GM20431 (cell line): ENCODE measurements around the gene MXRA5.
"Not testable (repeated sequence)": the region's sequence is repeated elsewhere in the genome, so short reads cannot be mapped to it uniquely, and the experiment has no call there.

Experiments used
- in situ Hi-C: fragments of 300-500 bp; cut with MseI, MboI; formaldehyde crosslinking; loops from one replicate; pipeline ENCODE4 v1.15.0; 2020; ENCODE audit warnings: low sequenced_read_pairs; ENCODE audit not compliant: unreplicated experiment

The MXRA5 gene

GRCh38 chrX:3340016-3340415, 6.4 kb downstream of the MXRA5 start:
- in situ Hi-C loops = no loop called here

- in situ Hi-C loops = no loop called here
Observed at GRCh38 chrX:3326681-3327080, 19.8 kb downstream of the MXRA5 start.

- in situ Hi-C loops = no loop called here
Observed at GRCh38 chrX:3320471-3321046, 25.9 kb downstream of the MXRA5 start.

- in situ Hi-C loops = no loop called here
Observed at GRCh38 chrX:3317191-3317718, 29.2 kb downstream of the MXRA5 start.

GRCh38 chrX:3312109-3312508, 34.3 kb downstream of the MXRA5 start:
- in situ Hi-C loops = no loop called here

GRCh38 chrX:3307881-3308280, 38.6 kb downstream of the MXRA5 start:
- in situ Hi-C loops = no loop called here

GRCh38 chrX:3299636-3300035, 46.8 kb downstream of the MXRA5 start:
- in situ Hi-C loops = no loop called here

GRCh38 chrX:3295731-3296130, 50.7 kb downstream of the MXRA5 start:
- in situ Hi-C loops = no loop called here

- in situ Hi-C loops = no loop called here
Observed at GRCh38 chrX:3293251-3293650, 53.2 kb downstream of the MXRA5 start.

- in situ Hi-C loops = no loop called here
Observed at GRCh38 chrX:3290561-3290960, 55.9 kb downstream of the MXRA5 start.

- in situ Hi-C loops = no loop called here
Observed at GRCh38 chrX:3286196-3286945, 60.1 kb downstream of the MXRA5 start.

- in situ Hi-C loops = no loop called here
Observed at GRCh38 chrX:3280706-3281105, 65.7 kb downstream of the MXRA5 start.

GRCh38 chrX:3273668-3274067, 72.8 kb downstream of the MXRA5 start:
- in situ Hi-C loops = not testable (repeated sequence)

- in situ Hi-C loops = no loop called here
Observed at GRCh38 chrX:3271834-3272186, 74.6 kb downstream of the MXRA5 start.

GRCh38 chrX:3271183-3271833, 75.1 kb downstream of the MXRA5 start:
- in situ Hi-C loops = no loop called here

GRCh38 chrX:3268829-3269228, 77.6 kb downstream of the MXRA5 start:
- in situ Hi-C loops = no loop called here

- in situ Hi-C loops = no loop called here
Observed at GRCh38 chrX:3263681-3264126, 82.7 kb downstream of the MXRA5 start.

GRCh38 chrX:3262901-3263300, 83.6 kb downstream of the MXRA5 start:
- in situ Hi-C loops = no loop called here
